IMR-90 (cell line): ENCODE measurements around the gene GAS5.

Experiments used
- SMC3 ChIP-seq: fragments of 150-350 bp; IDR thresholded peaks from 2 replicates; pipeline ENCODE4 v1.6.1; 2016; ENCODE audit warnings: low read depth, mild to moderate bottlenecking, antibody characterized with exemption, low read length, moderate library complexity
- TF ChIP-seq, protein P1 (sequence below): conservative IDR thresholded peaks from 2 replicates; pipeline ENCODE4 v1.5.1; 2012; ENCODE audit warnings: mild to moderate bottlenecking, low read depth, low read length, improper control_type of control experiment

DNA sequence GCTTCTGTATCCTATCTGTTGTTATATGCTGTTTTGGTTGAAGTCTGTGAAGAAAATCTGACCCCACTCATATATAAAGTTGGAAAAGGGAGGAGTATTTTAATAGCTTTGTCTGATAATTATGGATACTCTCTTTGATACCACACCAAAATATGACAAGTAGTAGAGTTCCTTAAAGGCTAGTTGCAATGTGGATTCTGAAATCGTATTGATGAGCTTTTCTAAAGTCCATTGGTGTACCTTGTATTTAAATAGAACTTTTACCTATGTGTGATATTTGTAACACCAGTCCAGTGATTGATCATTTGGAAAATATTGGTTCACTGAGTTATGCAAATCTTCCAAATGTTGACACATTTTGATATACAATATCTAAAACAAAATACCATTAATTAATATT is 7.7 kb downstream of the GAS5 start:
- TF ChIP-seq, protein P1, sequence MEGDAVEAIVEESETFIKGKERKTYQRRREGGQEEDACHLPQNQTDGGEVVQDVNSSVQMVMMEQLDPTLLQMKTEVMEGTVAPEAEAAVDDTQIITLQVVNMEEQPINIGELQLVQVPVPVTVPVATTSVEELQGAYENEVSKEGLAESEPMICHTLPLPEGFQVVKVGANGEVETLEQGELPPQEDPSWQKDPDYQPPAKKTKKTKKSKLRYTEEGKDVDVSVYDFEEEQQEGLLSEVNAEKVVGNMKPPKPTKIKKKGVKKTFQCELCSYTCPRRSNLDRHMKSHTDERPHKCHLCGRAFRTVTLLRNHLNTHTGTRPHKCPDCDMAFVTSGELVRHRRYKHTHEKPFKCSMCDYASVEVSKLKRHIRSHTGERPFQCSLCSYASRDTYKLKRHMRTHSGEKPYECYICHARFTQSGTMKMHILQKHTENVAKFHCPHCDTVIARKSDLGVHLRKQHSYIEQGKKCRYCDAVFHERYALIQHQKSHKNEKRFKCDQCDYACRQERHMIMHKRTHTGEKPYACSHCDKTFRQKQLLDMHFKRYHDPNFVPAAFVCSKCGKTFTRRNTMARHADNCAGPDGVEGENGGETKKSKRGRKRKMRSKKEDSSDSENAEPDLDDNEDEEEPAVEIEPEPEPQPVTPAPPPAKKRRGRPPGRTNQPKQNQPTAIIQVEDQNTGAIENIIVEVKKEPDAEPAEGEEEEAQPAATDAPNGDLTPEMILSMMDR = no peak
- TF ChIP-seq SMC3 = no peak
